H1 (cell line): ENCODE data around the gene MITF. TPM values are rescaled to one million over a fixed set of nuclear protein-coding genes. Genes with fewer than 3 reads are reported as not detected.

Experiments used
- PHF8 ChIP-seq: fragments of 200-600 bp; sonication (generic); conservative IDR thresholded peaks from 2 replicates; pipeline ENCODE4 v1.7.1; 2012; ENCODE audit warnings: low read depth, mild to moderate bottlenecking, inconsistent platforms, low read length, moderate library complexity
- SIRT6 ChIP-seq: IDR thresholded peaks from one replicate; pipeline ENCODE4 v1.7.1; 2012; ENCODE audit warnings: low read length, inconsistent platforms
- polyA plus RNA-seq, 7 experiments: library from polyadenylated mRNA; depleted of rRNA in 3 of 7; stranded (reverse) in 5 of 7; unstranded in 2 of 7; fragments of >200 nt in 5 of 7; fragments of 200-250 nt in 2 of 7; gene quantifications; 1 replicate in 5 of 7; 2 replicates in 1 of 7; 4 replicates in 1 of 7; pipeline versions ENCODE4 v1.2.1 to v1.2.3, GENCODE V29; 2011 to 2013; ENCODE audit warnings: missing spikeins in 2 of 7, mixed read lengths in 2 of 7
- total RNA-seq: library from RNA; stranded (reverse); fragmentation: NEBNext Ultra II Directional; extraction: Animal tissue kit (Norgen Biotek cat#: 25700); gene quantifications from 2 replicates; pipeline ENCODE4 v1.2.1, GENCODE V29; 2021

The MITF gene
- total and polyA plus RNA-seq, 2 of the 8 experiments (the other 6 are each of a cell fraction or from before 2014, with no cell fraction given): 0.53 to 1.4 TPM

- TF ChIP-seq PHF8 (no peak), SIRT6 (no peak)
- TF ChIP-seq, all 59 proteins: peak for 0
Measured at GRCh38 chr3:69749461-69749860, 10.2 kb downstream of the MITF start (continued).
